GM21529 (cell line): ENCODE measurements around the gene EFHD2.
"Not testable (repeated sequence)": the region's sequence is repeated elsewhere in the genome, so short reads cannot be mapped to it uniquely, and the experiment has no call there.

Experiments used
- ATAC-seq: cut with Tn5 transposase; IDR thresholded peaks from one replicate; pipeline ENCODE4 v1.9.1; 2021; ENCODE audit not compliant: unreplicated experiment

The EFHD2 gene

GRCh38 chr1:15449567-15449966 lies 39.9 kb downstream of the EFHD2 start:
- no peak for ATAC-seq

GRCh38 chr1:15451014-15451722 lies 41.5 kb downstream of the EFHD2 start:
- no peak for ATAC-seq

- ATAC-seq: no peak
These were observed 42.5 kb downstream of the EFHD2 start for GRCh38 chr1:15452216-15452615.

GRCh38 chr1:15452866-15453571 lies 43.3 kb downstream of the EFHD2 start:
- ATAC-seq: no peak

- ATAC-seq: no peak
These were observed 44.0 kb downstream of the EFHD2 start for GRCh38 chr1:15453734-15454133.

- ATAC-seq: no peak
These were observed 44.6 kb downstream of the EFHD2 start for GRCh38 chr1:15454256-15454655.

- ATAC-seq: no peak
These were observed 45.8 kb downstream of the EFHD2 start for GRCh38 chr1:15455522-15455921.

- ATAC-seq: no peak
These were observed 46.7 kb downstream of the EFHD2 start, which contains the start of gene CELA2A for GRCh38 chr1:15456313-15456954. Gene CELA2A, plus strand, starts transcription at chr1:15456732. Its CDS starts 22 bp downstream, at chr1:15456754.

- ATAC-seq: no peak
These were observed 47.9 kb downstream of the EFHD2 start for GRCh38 chr1:15457585-15457984.

- ATAC-seq: not testable (repeated sequence)
These were observed 48.7 kb downstream of the EFHD2 start for GRCh38 chr1:15458388-15458787.

GRCh38 chr1:15459771-15460707 lies 50.4 kb downstream of the EFHD2 start:
- ATAC-seq: no peak

- ATAC-seq: no peak
These were observed 51.0 kb downstream of the EFHD2 start for GRCh38 chr1:15460708-15461095.

GRCh38 chr1:15463064-15463800 lies 53.5 kb downstream of the EFHD2 start:
- not testable (repeated sequence) for ATAC-seq

GRCh38 chr1:15463926-15464322 lies 54.2 kb downstream of the EFHD2 start:
- ATAC-seq: not testable (repeated sequence)

- no peak for ATAC-seq
These were observed 56.0 kb downstream of the EFHD2 start for GRCh38 chr1:15465674-15466073.

GRCh38 chr1:15466955-15467625 lies 57.4 kb downstream of the EFHD2 start:
- ATAC-seq: not testable (repeated sequence)

GRCh38 chr1:15468145-15468544 lies 58.5 kb downstream of the EFHD2 start:
- ATAC-seq: no peak

GRCh38 chr1:15469361-15469760 lies 59.7 kb downstream of the EFHD2 start:
- no peak for ATAC-seq

- ATAC-seq: not testable (repeated sequence)
These were observed 60.2 kb downstream of the EFHD2 start for GRCh38 chr1:15469821-15470448.
